Measurements from ENCODE around the gene KRT2. TPM values are rescaled to one million over a fixed set of nuclear protein-coding genes. Genes with fewer than 3 reads are reported as not detected.

Gene KRT2
- total and polyA plus RNA-seq, 7 donors = 0.38 TPM; not detected in 6

GRCh38 chr12:52608826-52609630 lies 43.0 kb downstream of the KRT2 start:
- WGBS, 2 donors = 74 to 83% methylated on average over 8 of the region's 8 CpGs

GRCh38 chr12:52608161-52608560 lies 43.9 kb downstream of the KRT2 start:
- Histone ChIP-seq H3K4me3 (no peak overlapping the region), H3K36me3 (no peaks in the 10 kb centered on the region), H3K27me3 (peaks cover 0 to 28% (median 10%) of the 10 kb centered on the region in 3 donors), H3K9me3 (no peaks in the 10 kb centered on the region), H3K4me1 (no peaks in the 10 kb centered on the region), H3K27ac (no peak overlapping the region)
- TF ChIP-seq POLR2A (IDR thresholded peaks at IDR 0.05) = no peak
- no peak for TF ChIP-seq EP300 (IDR thresholded peaks at IDR 0.05)
- no peak for TF ChIP-seq CTCF (IDR thresholded peaks at IDR 0.05)
- intact Hi-C loops (cut with DNase I) = no loop called here
- WGBS, 2 donors = 74 to 78% methylated on average over 6 of the region's 6 CpGs
- no peak for DNase-seq

More at GRCh38 chr12:52608826-52609630, 43.0 kb downstream of the KRT2 start:
- Histone ChIP-seq H3K4me1 (no peaks in the 10 kb centered on the region), H3K4me3 (no peak overlapping the region), H3K27ac (no peak overlapping the region), H3K9me3 (no peaks in the 10 kb centered on the region), H3K36me3 (no peaks in the 10 kb centered on the region), H3K27me3 (peaks cover 0 to 27% (median 10%) of the 10 kb centered on the region in 3 donors)
- DNase-seq = no peak
- TF ChIP-seq CTCF (IDR thresholded peaks at IDR 0.05) = no peak
- TF ChIP-seq POLR2AphosphoS5 (IDR thresholded peaks at IDR 0.05) = no peak
- TF ChIP-seq EP300 (IDR thresholded peaks at IDR 0.05) = no peak
- no peak for TF ChIP-seq POLR2A (IDR thresholded peaks at IDR 0.05)
- intact Hi-C loops (cut with DNase I) = no loop called here

- H3K36me3 ChIP-seq = no peaks in the 10 kb centered on the region
- H3K4me1 ChIP-seq = no peaks in the 10 kb centered on the region
- no peak for DNase-seq
- no peak overlapping the region for H3K27ac ChIP-seq
- WGBS, 2 donors = 50 to 69% methylated on average over 1 of the region's 1 CpG
- no peaks in the 10 kb centered on the region for H3K9me3 ChIP-seq
- peaks cover 0 to 37% (median 17%) of the 10 kb centered on the region in 3 donors for H3K27me3 ChIP-seq
- no peak overlapping the region for H3K4me3 ChIP-seq
- TF ChIP-seq EP300 (IDR thresholded peaks at IDR 0.05) (no peak), POLR2A (IDR thresholded peaks at IDR 0.05) (no peak), POLR2AphosphoS5 (IDR thresholded peaks at IDR 0.05) (no peak), CTCF (IDR thresholded peaks at IDR 0.05) (no peak)
- intact Hi-C loops (cut with DNase I) = no loop called here
Measured at GRCh38 chr12:52607314-52607713, 44.7 kb downstream of the KRT2 start.

GRCh38 chr12:52606581-52607218 lies 45.3 kb downstream of the KRT2 start:
- 75 to 86% methylated on average over 7 of the region's 7 CpGs for WGBS, 2 donors
- peaks cover 0 to 43% (median 20%) of the 10 kb centered on the region in 3 donors for H3K27me3 ChIP-seq
- intact Hi-C loops (cut with DNase I) = no loop called here
- no peak overlapping the region for H3K27ac ChIP-seq
- H3K4me3 ChIP-seq = no peak overlapping the region
- H3K4me1 ChIP-seq = no peaks in the 10 kb centered on the region
- DNase-seq = no peak
- no peaks in the 10 kb centered on the region for H3K36me3 ChIP-seq
- no peaks in the 10 kb centered on the region for H3K9me3 ChIP-seq
- TF ChIP-seq CTCF (IDR thresholded peaks at IDR 0.05) (no peak), EP300 (IDR thresholded peaks at IDR 0.05) (no peak), POLR2A (IDR thresholded peaks at IDR 0.05) (no peak), POLR2AphosphoS5 (IDR thresholded peaks at IDR 0.05) (no peak)
